Mucosa of descending colon (tissue), 3 donors: ENCODE measurements around the gene NRL. TPM values are rescaled to one million over a fixed set of nuclear protein-coding genes. Genes with fewer than 3 reads are reported as not detected.

Experiments
- ATAC-seq: fragments of 200-7000 bp; cut with Tn5 transposase; one replicate; pipeline ENCODE4 v1.9.1; 2020; ENCODE audit warnings: mild to moderate bottlenecking, moderate library complexity
- DNase-seq, 3 donors: peaks; one replicate each; pipeline ENCODE4 v3.0.0-alpha.2; 2020
- H3K36me3 ChIP-seq: fragments of 200-600 bp; one replicate; pipeline ENCODE4 v1.8.0; 2021; ENCODE audit warnings: low read depth, mild to moderate bottlenecking
- H3K4me1 ChIP-seq: fragments of 200-600 bp; one replicate; pipeline ENCODE4 v1.8.0; 2021; ENCODE audit warnings: low read depth, mild to moderate bottlenecking
- H3K4me3 ChIP-seq: fragments of 200-600 bp; one replicate; pipeline ENCODE4 v1.8.0; 2021; ENCODE audit warnings: mild to moderate bottlenecking
- H3K9me3 ChIP-seq: fragments of 200-600 bp; one replicate; pipeline ENCODE4 v1.8.0; 2021; ENCODE audit warnings: mild to moderate bottlenecking
- CTCF ChIP-seq: fragments of 200-600 bp; IDR thresholded peaks from one replicate; pipeline ENCODE4 v1.8.0; 2022; ENCODE audit warnings: antibody characterized with exemption, mild to moderate bottlenecking
- intact Hi-C, 2 donors: fragments of 100-400 bp; cut with DNase I in 1 of 2; cut with micrococcal nuclease in 1 of 2; formaldehyde crosslinking; loops; one replicate each; pipeline versions ENCODE4 v1.11.0 to v1.11.1; 2022; cut with DNase I, micrococcal nuclease
- total RNA-seq, 3 donors: library from RNA; stranded (reverse); fragmentation: NEBNext Ultra II Directional in 2 of 3; extraction: Animal tissue kit (Norgen Biotek cat#: 25700) in 2 of 3; gene quantifications; one replicate each; pipeline versions ENCODE4 v1.2.1 to v1.2.4, GENCODE V29; 2021 to 2023
- donor health status: DM: no; HTN: no; CAD: no; lungs with moderate emphysema.
- donor health status: DM: no; HTN: no; CAD: no.
- donor health status: DM: no; HTN: yes; CAD: no.

Gene NRL
- total RNA-seq, 3 donors from 2014 or later: 2.3 to 4.5 (median 2.8) TPM

DNA sequence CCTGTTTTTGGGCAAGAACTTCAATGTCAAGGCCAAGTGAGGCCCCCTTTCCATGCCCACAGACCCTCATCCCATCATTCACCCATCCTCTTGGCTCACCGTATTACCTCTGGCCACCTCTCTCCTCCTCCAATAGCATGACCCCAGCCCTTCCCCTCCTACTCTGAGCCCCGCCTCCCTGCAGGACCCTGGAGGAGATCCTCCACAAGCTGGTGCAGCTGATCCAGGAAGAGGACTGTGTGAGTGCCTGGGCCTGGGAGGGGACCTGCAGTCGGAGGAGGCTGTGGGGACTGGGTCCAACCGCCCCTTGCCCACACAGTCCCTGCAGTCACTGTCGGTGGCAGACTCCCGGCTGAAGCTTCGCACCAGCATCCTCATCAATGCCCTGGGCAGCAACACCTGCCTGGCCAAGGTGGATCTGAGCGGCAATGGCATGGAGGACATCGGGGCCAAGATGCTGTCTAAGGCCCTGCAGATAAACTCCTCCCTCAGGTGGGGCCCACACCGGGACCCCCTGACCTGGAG is 55.7 kb downstream of the NRL start:
- no peak for TF ChIP-seq CTCF
- Histone ChIP-seq H3K9me3 (no peaks in the 10 kb centered on the region), H3K4me1 (peaks cover 9% of the 10 kb centered on the region), H3K4me3 (no peak overlapping the region), H3K36me3 (no peaks in the 10 kb centered on the region)
- intact Hi-C loops: loop anchor here (1.0 to 10.0 kb wide), 2 partner anchors 31 to 46 kb away; no protein-coding TSS in a partner anchor
- ATAC-seq (no peak), DNase-seq (peak in 2 of 3 donors; percentile 29 to 44)

DNA sequence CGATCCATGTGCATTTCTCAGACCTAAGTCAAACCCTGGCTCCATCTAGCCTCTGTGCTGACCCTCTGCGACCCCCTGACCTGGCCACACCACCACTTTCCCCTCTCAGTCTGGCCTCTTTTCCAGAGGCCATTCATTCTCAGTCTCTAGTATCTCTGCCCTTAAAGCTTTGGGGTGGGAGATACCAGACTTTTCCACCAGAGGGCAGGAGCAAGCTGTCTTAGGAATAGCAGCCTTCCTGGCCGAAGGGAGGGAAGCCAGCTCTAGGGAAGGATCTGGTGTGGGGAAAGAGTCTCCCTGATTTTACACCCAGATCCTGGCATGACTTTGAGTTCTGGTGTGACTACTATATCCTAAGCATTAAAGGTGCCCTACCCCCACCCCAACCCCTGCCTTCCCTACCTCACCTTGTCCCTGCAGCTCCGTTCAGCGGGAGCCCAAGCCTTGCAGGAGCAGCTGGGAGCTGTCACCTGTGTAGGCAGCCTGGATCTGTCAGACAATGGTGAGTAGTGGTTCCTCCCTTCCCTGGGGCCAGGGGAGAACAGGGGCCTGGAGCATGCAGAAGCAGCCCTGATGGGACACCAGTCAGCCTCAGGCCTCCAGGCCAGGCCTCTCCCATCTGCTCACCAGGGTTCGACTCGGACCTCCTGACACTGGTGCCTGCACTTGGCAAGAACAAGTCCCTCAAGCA is 56.3 kb downstream of the NRL start:
- peak; percentile 88 for ATAC-seq
- no peaks in the 10 kb centered on the region for H3K36me3 ChIP-seq
- peak; percentile 34 to 91 (median 62) for DNase-seq
- intact Hi-C loops: loop anchor here (1.0 to 10.0 kb wide), 2 partner anchors 32 to 46 kb away; no protein-coding TSS in a partner anchor
- H3K4me1 ChIP-seq: peaks cover 9% of the 10 kb centered on the region
- no peak overlapping the region for H3K4me3 ChIP-seq
- no peaks in the 10 kb centered on the region for H3K9me3 ChIP-seq
- TF ChIP-seq CTCF: peak; percentile 64

GRCh38 chr14:24057867-24058259 is 56.9 kb downstream of the NRL start:
- peaks cover 9% of the 10 kb centered on the region for H3K4me1 ChIP-seq
- no peak for TF ChIP-seq CTCF
- no peak overlapping the region for H3K4me3 ChIP-seq
- DNase-seq: peak in 2 of 3 donors; percentile 34 to 54
- H3K36me3 ChIP-seq: no peaks in the 10 kb centered on the region
- no peak for ATAC-seq
- H3K9me3 ChIP-seq: no peaks in the 10 kb centered on the region
- intact Hi-C loops: loop anchor here (1.0 to 10.0 kb wide), 2 partner anchors 32 to 47 kb away; no protein-coding TSS in a partner anchor

DNA sequence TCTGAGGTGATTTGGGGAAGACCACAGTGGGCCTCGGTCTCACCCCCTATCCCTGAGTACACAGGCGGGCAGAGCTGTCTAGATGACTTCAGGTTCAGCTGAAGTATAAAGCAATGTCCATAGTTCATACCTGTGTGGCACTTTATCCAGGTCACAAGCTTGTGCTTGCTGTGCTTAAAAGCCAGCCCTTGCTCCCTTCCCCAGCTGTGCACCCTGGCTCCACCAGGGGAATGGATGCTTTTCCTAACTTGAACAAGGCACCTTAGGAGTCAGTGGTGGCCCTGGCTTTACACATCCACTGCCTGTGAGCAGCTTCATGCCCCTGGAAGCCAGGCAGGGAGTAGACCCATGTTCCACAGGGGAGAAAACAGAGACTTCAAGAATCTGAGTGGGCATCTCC is 57.5 kb downstream of the NRL start:
- DNase-seq (peak in 1 of 3 donors; percentile 21), ATAC-seq (no peak)
- TF ChIP-seq CTCF: no peak
- no peaks in the 10 kb centered on the region for H3K36me3 ChIP-seq
- H3K4me1 ChIP-seq: peaks cover 15% of the 10 kb centered on the region
- H3K9me3 ChIP-seq: no peaks in the 10 kb centered on the region
- intact Hi-C loops: loop anchor here in 1 of 2 donors (10.0 kb wide), 1 partner anchor 48 kb away; no protein-coding TSS in a partner anchor
- no peak overlapping the region for H3K4me3 ChIP-seq

GRCh38 chr14:24056800-24057184 is 58.0 kb downstream of the NRL start:
- Histone ChIP-seq H3K36me3 (no peaks in the 10 kb centered on the region), H3K4me3 (no peak overlapping the region), H3K9me3 (no peaks in the 10 kb centered on the region), H3K4me1 (peaks cover 14% of the 10 kb centered on the region)
- TF ChIP-seq CTCF: no peak
- DNase-seq (peak in 1 of 3 donors; percentile 18), ATAC-seq (no peak)
- intact Hi-C loops: loop anchor here in 1 of 2 donors (10.0 kb wide), 1 partner anchor 48 kb away; no protein-coding TSS in a partner anchor
